HEK293T (cell line): ENCODE measurements around the gene GPBP1L1.

Source experiments
- CTCF ChIA-PET: fragments of 350-600 bp; formaldehyde crosslinking; extraction: SDS; loops from one replicate; lab custom pipeline; 2021; ENCODE audit warnings: antibody characterized with exemption, inconsistent platforms; lab: Yijun Ruan, JAX
- POLR2A ChIA-PET: fragments of 350-600 bp; formaldehyde crosslinking; extraction: SDS; loops from one replicate; lab custom pipeline; 2020; ENCODE audit warnings: antibody characterized with exemption, inconsistent platforms; lab: Yijun Ruan, JAX
- DNase-seq: peaks from one replicate; pipeline ENCODE4 v3.0.0; 2012; ENCODE audit warnings: mixed read lengths; ENCODE audit errors: extremely low spot score
- ARNT ChIP-seq: fragments of 450-650 bp; IDR thresholded peaks from 2 replicates; pipeline ENCODE4 v1.6.1; 2017; ENCODE audit warnings: mild to moderate bottlenecking
- BHLHE40 ChIP-seq: fragments of 450-650 bp; IDR thresholded peaks from 2 replicates; pipeline ENCODE4 v1.6.1; 2016; ENCODE audit warnings: mild to moderate bottlenecking, moderate library complexity, borderline replicate concordance
- CTBP1 ChIP-seq: fragments of 450-650 bp; IDR thresholded peaks from 2 replicates; pipeline ENCODE4 v1.6.1; 2016; ENCODE audit warnings: borderline replicate concordance
- ELF4 ChIP-seq: fragments of 450-650 bp; IDR thresholded peaks from 2 replicates; pipeline ENCODE4 v1.6.1; 2017; ENCODE audit warnings: antibody characterized with exemption
- FOXA1 ChIP-seq: fragments of 450-650 bp; IDR thresholded peaks from 2 replicates; pipeline ENCODE4 v1.6.1; 2016; ENCODE audit warnings: mild to moderate bottlenecking
- FOXK2 ChIP-seq: fragments of 450-650 bp; IDR thresholded peaks from 2 replicates; pipeline ENCODE4 v1.6.1; 2016; ENCODE audit warnings: mild to moderate bottlenecking
- FOXM1 ChIP-seq: fragments of 450-650 bp; IDR thresholded peaks from 2 replicates; pipeline ENCODE4 v1.6.1; 2017; ENCODE audit warnings: mild to moderate bottlenecking, borderline replicate concordance
- HDGF ChIP-seq: fragments of 450-650 bp; IDR thresholded peaks from 2 replicates; pipeline ENCODE4 v1.6.1; 2017; ENCODE audit warnings: antibody characterized with exemption, borderline replicate concordance
- L3MBTL2 ChIP-seq: fragments of 450-650 bp; conservative IDR thresholded peaks from 2 replicates; pipeline ENCODE4 v1.6.1; 2016; ENCODE audit warnings: mild to moderate bottlenecking
- LEF1 ChIP-seq: fragments of 450-650 bp; IDR thresholded peaks from 2 replicates; pipeline ENCODE4 v1.6.1; 2017; ENCODE audit warnings: mild to moderate bottlenecking, borderline replicate concordance
- NFRKB ChIP-seq: fragments of 450-650 bp; IDR thresholded peaks from 2 replicates; pipeline ENCODE4 v1.6.1; 2016; ENCODE audit warnings: mild to moderate bottlenecking, moderate library complexity
- SP1 ChIP-seq: fragments of 450-650 bp; IDR thresholded peaks from 2 replicates; pipeline ENCODE4 v1.6.1; 2017
- SUZ12 ChIP-seq: fragments of 450-650 bp; IDR thresholded peaks from 2 replicates; pipeline ENCODE4 v1.6.1; 2016; ENCODE audit warnings: mild to moderate bottlenecking
- TARDBP ChIP-seq: fragments of 450-650 bp; IDR thresholded peaks from 2 replicates; pipeline ENCODE4 v1.6.1; 2016
- ZNF384 ChIP-seq: fragments of 450-650 bp; IDR thresholded peaks from 2 replicates; pipeline ENCODE4 v1.6.1; 2016
- TF ChIP-seq, protein P1 (sequence below): fragments of 450-650 bp; IDR thresholded peaks from 2 replicates; pipeline ENCODE4 v1.6.1; 2016

GPBP1L1 gene

GRCh38 chr1:45630429-45630828 is 55.9 kb downstream of the GPBP1L1 start:
- DNase-seq = no peak
- CTCF ChIA-PET = no interaction called here
- POLR2A ChIA-PET = no interaction called here
- TF ChIP-seq FOXK2 = no peak
- TF ChIP-seq, protein P1, sequence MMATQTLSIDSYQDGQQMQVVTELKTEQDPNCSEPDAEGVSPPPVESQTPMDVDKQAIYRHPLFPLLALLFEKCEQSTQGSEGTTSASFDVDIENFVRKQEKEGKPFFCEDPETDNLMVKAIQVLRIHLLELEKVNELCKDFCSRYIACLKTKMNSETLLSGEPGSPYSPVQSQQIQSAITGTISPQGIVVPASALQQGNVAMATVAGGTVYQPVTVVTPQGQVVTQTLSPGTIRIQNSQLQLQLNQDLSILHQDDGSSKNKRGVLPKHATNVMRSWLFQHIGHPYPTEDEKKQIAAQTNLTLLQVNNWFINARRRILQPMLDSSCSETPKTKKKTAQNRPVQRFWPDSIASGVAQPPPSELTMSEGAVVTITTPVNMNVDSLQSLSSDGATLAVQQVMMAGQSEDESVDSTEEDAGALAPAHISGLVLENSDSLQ = no peak
- no peak for TF ChIP-seq BHLHE40
- TF ChIP-seq L3MBTL2 = no peak
- no peak for TF ChIP-seq CTBP1

- CTCF ChIA-PET = no interaction called here
- DNase-seq = no peak
- TF ChIP-seq NFRKB (no peak), HDGF (no peak), FOXA1 (no peak), SUZ12 (no peak), ARNT (no peak), BHLHE40 (no peak), CTBP1 (no peak), FOXK2 (no peak), L3MBTL2 (no peak), TARDBP (no peak), LEF1 (no peak), ELF4 (no peak), ZNF384 (no peak), FOXM1 (no peak), SP1 (no peak)
- TF ChIP-seq, protein P1 = no peak
- POLR2A ChIA-PET = no interaction called here
These were observed 57.3 kb downstream of the GPBP1L1 start for GRCh38 chr1:45629035-45629434.

- ChIA-PET POLR2A (no interaction called here), CTCF (interaction anchor here (0.9 kb wide), 1 partner anchor 62 kb away, joined by 6 read pairs; the partner anchor contains the start of gene GPBP1L1)
- TF ChIP-seq LEF1 (no peak), FOXA1 (no peak), SP1 (no peak), BHLHE40 (no peak), ELF4 (no peak), ARNT (no peak), NFRKB (no peak), CTBP1 (no peak), L3MBTL2 (no peak), HDGF (no peak), FOXK2 (no peak), FOXM1 (no peak), SUZ12 (no peak)
- TF ChIP-seq, protein P1 = no peak
- DNase-seq = no peak
These were observed 62.4 kb downstream of the GPBP1L1 start, which contains the start of gene CCDC17 for GRCh38 chr1:45623972-45624371. Gene CCDC17 (minus strand): TSS chr1:45624054. CDS start chr1:45623909, 145 bp downstream.

- no peak for DNase-seq
- TF ChIP-seq ARNT (no peak), HDGF (no peak), BHLHE40 (no peak), ZNF384 (no peak), ELF4 (no peak), TARDBP (no peak), CTBP1 (no peak), NFRKB (no peak), L3MBTL2 (no peak), FOXA1 (no peak), SUZ12 (no peak)
- TF ChIP-seq, protein P1 = no peak
- CTCF ChIA-PET = no interaction called here
- POLR2A ChIA-PET = no interaction called here
These were observed 63.6 kb downstream of the GPBP1L1 start for GRCh38 chr1:45622524-45623394.

DNA sequence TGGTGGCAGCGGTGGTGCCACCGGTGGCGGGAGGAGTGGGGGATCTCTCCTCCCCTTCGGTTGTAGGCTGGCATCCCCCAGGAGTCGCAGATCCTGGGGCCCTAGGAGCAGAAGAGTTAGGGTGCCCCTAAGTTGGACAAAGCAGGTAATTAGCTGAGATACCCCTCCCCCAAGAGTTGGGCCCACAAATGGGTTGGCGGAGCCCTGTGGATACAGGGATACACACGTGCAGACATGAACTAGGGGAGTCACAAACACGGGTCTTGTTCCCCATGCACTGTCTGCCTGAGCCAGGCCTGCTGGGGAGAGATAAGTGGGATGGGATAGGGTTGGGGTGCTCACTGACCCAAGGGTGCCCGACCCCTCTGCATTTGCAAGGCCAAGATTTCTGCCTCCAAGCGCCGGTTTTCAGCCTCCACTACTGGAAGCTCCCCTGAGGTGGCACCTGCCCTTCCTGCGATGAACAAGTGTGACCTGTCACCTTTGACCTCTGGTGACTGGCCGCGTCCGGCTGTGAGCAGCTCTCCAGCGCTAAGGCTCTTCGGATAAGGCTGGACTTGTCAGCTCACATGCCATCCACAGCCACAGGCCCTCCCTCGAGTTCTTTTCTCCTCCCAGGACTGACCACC is 64.3 kb downstream of the GPBP1L1 start:
- TF ChIP-seq SUZ12 = no peak
- TF ChIP-seq, protein P1 = no peak
- TF ChIP-seq ZNF384 = no peak
- TF ChIP-seq FOXA1 = no peak
- TF ChIP-seq LEF1 = no peak
- TF ChIP-seq TARDBP = no peak
- no peak for TF ChIP-seq L3MBTL2
- no peak for TF ChIP-seq BHLHE40
- TF ChIP-seq ARNT = no peak
- TF ChIP-seq CTBP1 = no peak
- no peak for TF ChIP-seq SP1
- TF ChIP-seq FOXK2 = no peak
- TF ChIP-seq HDGF = no peak
- DNase-seq = no peak
- CTCF ChIA-PET = no interaction called here
- POLR2A ChIA-PET = no interaction called here
